Measurements from ENCODE around the gene ERBB4.

ERBB4 gene

GRCh38 chr2:212379103-212379502 lies 159.5 kb downstream of the ERBB4 start:
- Histone ChIP-seq H3K9ac (no peak overlapping the region), H3K4me3 (IDR thresholded peaks at IDR 0.05; ENCODE audit: insufficient read depth, low read depth, low read length) (no peak overlapping the region), H3K4me2 (no peak overlapping the region), H4K20me1 (ENCODE audit: insufficient read depth) (no peaks in the 10 kb centered on the region), H3K4me1 (ENCODE audit: low read depth, poor library complexity, severe bottlenecking) (no peaks in the 10 kb centered on the region), H2AFZ (ENCODE audit: low read depth) (no peak overlapping the region), H3K36me3 (ENCODE audit: insufficient read depth) (no peaks in the 10 kb centered on the region), H3K79me2 (ENCODE audit: insufficient read depth, low read depth) (no peaks in the 10 kb centered on the region), H3K27me3 (ENCODE audit: insufficient read depth, low read depth) (no peaks in the 10 kb centered on the region), H3K27ac (no peak overlapping the region)
- TF ChIP-seq, protein P1, sequence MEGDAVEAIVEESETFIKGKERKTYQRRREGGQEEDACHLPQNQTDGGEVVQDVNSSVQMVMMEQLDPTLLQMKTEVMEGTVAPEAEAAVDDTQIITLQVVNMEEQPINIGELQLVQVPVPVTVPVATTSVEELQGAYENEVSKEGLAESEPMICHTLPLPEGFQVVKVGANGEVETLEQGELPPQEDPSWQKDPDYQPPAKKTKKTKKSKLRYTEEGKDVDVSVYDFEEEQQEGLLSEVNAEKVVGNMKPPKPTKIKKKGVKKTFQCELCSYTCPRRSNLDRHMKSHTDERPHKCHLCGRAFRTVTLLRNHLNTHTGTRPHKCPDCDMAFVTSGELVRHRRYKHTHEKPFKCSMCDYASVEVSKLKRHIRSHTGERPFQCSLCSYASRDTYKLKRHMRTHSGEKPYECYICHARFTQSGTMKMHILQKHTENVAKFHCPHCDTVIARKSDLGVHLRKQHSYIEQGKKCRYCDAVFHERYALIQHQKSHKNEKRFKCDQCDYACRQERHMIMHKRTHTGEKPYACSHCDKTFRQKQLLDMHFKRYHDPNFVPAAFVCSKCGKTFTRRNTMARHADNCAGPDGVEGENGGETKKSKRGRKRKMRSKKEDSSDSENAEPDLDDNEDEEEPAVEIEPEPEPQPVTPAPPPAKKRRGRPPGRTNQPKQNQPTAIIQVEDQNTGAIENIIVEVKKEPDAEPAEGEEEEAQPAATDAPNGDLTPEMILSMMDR (conservative IDR thresholded peaks at IDR 0.05; ENCODE audit: low read depth, low read length), result no peak

- TF ChIP-seq, protein P1 (conservative IDR thresholded peaks at IDR 0.05; ENCODE audit: low read depth, low read length), result no peak
- H3K36me3 ChIP-seq (ENCODE audit: insufficient read depth), result no peaks in the 10 kb centered on the region
- H3K4me1 ChIP-seq (ENCODE audit: low read depth, poor library complexity, severe bottlenecking), result no peaks in the 10 kb centered on the region
- no peak overlapping the region for H3K4me2 ChIP-seq
- no peak overlapping the region for H3K27ac ChIP-seq
- no peak overlapping the region for H2AFZ ChIP-seq (ENCODE audit: low read depth)
- no peak overlapping the region for H3K9ac ChIP-seq
- H3K79me2 ChIP-seq (ENCODE audit: insufficient read depth, low read depth), result no peaks in the 10 kb centered on the region
- H3K4me3 ChIP-seq (IDR thresholded peaks at IDR 0.05; ENCODE audit: insufficient read depth, low read depth, low read length), result no peak overlapping the region
- no peaks in the 10 kb centered on the region for H4K20me1 ChIP-seq (ENCODE audit: insufficient read depth)
- H3K27me3 ChIP-seq (ENCODE audit: insufficient read depth, low read depth), result no peaks in the 10 kb centered on the region
Measured at GRCh38 chr2:212367431-212367830, 171.2 kb downstream of the ERBB4 start.

DNA sequence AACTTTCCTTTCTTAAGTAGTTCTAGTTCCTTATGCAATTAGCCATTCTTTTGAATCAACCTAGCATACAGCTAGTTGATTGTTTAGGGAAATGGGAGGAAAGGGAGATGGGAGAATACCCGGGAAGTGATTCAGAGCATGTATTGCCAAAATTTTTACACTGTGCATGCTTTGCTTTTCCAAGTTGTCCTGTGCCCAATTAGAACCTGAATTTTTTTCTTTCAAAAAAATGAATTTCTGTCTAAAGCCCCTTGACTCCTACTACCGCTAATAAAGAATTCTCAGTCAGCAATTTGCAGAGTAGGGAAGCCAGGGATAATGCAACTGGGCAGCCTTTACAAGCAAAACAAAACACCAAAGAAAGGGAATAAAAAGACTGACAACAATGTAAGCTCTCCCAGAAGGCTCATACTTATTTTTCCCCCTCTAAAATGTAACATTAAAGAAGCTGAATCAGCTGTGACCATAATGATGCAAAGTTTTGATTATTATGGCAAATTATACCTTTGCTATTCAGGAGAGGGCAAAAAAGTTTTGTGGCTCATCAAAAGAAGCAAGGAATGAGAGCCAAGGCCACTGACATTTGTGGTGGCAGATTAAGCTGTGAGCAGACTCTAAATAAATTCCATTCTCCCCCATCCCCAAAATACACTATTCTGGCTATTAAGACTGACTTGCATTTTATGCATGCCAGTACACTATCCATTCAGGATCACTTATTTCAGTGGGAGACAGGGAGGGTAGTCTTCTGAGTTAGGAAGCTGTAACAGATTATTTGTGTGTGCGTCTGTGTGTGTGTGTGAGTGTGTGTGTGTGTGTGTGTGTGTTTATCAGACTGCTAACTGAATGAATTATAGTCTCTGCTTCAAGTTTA lies 174.3 kb downstream of the ERBB4 start:
- no peak overlapping the region for H3K9ac ChIP-seq
- H3K4me1 ChIP-seq (ENCODE audit: low read depth, poor library complexity, severe bottlenecking), result no peaks in the 10 kb centered on the region
- H3K36me3 ChIP-seq (ENCODE audit: insufficient read depth), result no peaks in the 10 kb centered on the region
- no peaks in the 10 kb centered on the region for H3K27me3 ChIP-seq (ENCODE audit: insufficient read depth, low read depth)
- H4K20me1 ChIP-seq (ENCODE audit: insufficient read depth), result no peaks in the 10 kb centered on the region
- no peaks in the 10 kb centered on the region for H3K79me2 ChIP-seq (ENCODE audit: insufficient read depth, low read depth)
- H3K27ac ChIP-seq, result no peak overlapping the region
- TF ChIP-seq, protein P1 (conservative IDR thresholded peaks at IDR 0.05; ENCODE audit: low read depth, low read length), result no peak
- no peak overlapping the region for H2AFZ ChIP-seq (ENCODE audit: low read depth)
- H3K4me2 ChIP-seq, result no peak overlapping the region
- no peak overlapping the region for H3K4me3 ChIP-seq (IDR thresholded peaks at IDR 0.05; ENCODE audit: insufficient read depth, low read depth, low read length)

DNA sequence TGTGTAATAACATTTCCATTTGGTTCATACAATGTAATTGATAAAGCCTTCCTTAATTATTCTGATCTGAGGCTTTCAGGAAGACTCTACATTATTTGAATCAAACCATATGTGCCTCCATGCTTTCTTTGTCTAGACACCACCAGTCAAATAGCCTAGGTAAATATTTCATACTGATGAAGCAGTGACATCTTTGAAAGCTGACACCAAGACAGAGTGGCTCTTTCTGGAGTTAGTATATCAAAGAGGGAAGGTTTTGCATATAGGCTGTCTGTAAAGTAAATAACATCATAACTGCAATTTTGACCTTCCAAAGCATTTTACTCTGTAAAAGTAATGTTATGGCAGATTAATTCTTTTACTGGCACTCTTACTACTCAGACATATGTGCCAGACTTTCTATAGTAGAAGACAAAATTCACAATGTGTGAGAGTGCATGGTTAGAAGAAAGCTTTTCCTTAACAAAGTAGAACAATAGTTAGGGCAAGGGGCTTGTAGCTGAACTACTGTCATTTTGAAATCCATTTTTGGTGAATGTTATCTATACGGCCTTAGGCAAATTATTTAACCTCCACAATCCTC lies 177.3 kb downstream of the ERBB4 start:
- Histone ChIP-seq H3K4me3 (IDR thresholded peaks at IDR 0.05; ENCODE audit: insufficient read depth, low read depth, low read length) (no peak overlapping the region), H3K27ac (no peak overlapping the region), H3K4me2 (no peak overlapping the region), H3K27me3 (ENCODE audit: insufficient read depth, low read depth) (no peaks in the 10 kb centered on the region), H3K36me3 (ENCODE audit: insufficient read depth) (no peaks in the 10 kb centered on the region), H3K79me2 (ENCODE audit: insufficient read depth, low read depth) (no peaks in the 10 kb centered on the region), H3K9ac (no peak overlapping the region), H2AFZ (ENCODE audit: low read depth) (no peak overlapping the region), H3K4me1 (ENCODE audit: low read depth, poor library complexity, severe bottlenecking) (no peaks in the 10 kb centered on the region), H4K20me1 (ENCODE audit: insufficient read depth) (no peaks in the 10 kb centered on the region)
- TF ChIP-seq, protein P1 (conservative IDR thresholded peaks at IDR 0.05; ENCODE audit: low read depth, low read length), result no peak

Data from KMS-11 (cell line).